HG03575 (cell line): ENCODE measurements around the gene TMEM163.
"Not testable (repeated sequence)": the region's sequence is repeated elsewhere in the genome, so short reads cannot be mapped to it uniquely, and the experiment has no call there.

Source experiments
- ATAC-seq: cut with Tn5 transposase; IDR thresholded peaks from one replicate; pipeline ENCODE4 v1.9.1; 2021; ENCODE audit not compliant: unreplicated experiment, insufficient number of reproducible peaks, low FRiP score; ENCODE audit errors: extremely low read depth

The TMEM163 gene

DNA sequence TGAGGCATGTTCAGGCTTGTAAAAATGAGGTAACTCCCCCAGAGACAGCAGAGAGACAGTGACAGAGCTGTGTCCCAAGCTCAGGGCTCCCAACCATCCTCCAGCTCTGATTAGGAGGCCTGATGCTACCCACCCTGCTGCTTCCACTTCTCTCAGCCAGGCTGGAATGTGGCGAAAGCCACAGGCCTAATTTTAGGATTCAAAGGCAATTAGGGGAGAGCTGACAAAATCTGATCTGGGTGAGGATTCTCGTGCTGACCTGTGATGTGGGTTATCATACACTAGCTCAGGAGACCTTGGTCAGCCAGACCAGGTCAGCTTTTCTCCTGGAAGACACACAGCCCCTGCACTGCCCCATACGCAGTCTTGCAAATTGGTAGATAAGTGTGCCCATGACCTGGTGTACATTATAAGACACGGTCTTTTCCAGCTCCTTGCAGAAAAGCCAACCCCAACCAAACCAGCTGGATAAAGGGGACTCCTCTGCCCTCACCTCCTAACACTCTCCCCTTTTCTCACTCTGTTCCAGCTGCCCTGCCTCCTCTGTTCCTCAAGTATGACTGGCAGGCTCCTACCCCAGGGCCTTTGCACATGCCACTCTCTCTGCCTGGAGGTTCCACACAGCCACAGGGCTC is 239.0 kb downstream of the TMEM163 start:
- no peak for ATAC-seq

DNA sequence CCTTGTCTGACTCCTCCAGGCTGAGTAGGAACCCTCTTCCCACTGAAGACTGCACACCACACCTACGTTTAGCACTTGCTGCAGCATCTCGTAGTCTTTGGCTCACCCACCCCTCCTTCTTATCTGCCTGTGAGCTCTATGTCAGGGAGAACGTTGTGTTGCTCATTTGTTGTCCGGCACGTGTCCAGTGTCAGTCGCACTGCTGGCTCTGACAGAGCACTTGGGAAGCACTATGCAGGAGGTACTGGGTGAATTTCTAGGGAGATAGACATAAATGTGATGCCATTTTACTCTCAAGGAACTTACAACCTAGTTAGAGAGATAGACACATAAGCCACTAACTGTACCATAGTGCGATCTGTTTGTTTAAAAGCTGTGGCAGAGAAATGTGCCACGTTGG is 241.8 kb downstream of the TMEM163 start:
- ATAC-seq, result not testable (repeated sequence)

DNA sequence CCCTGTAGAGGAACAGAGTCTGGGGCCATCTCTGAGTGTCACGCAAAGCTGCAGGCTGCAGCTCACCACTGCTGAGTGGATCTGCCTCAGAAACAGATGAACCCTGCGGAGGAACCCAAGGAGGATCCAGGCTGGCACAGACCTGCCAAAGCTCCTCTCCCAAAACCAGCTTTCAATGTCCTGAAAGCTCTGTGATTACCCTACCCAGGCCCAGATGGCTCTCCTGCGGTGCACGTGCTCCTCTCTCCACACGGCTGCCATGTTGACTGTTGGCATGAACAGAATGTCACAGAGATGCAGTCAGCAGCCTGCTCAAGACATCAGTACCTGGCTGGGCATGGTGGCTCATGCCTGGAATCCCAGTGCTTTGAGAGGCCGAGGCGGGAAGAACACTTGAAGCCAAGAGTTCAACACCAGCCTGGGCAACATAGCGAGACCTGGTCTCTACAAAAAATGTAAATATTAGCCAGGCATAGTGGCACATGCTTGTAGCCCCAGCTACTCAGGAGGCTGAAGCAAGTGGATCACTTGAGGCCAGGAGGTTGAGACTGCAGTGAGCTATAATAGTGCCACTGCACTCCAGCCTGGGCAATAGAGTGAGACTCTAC is 248.1 kb downstream of the TMEM163 start:
- no peak for ATAC-seq

DNA sequence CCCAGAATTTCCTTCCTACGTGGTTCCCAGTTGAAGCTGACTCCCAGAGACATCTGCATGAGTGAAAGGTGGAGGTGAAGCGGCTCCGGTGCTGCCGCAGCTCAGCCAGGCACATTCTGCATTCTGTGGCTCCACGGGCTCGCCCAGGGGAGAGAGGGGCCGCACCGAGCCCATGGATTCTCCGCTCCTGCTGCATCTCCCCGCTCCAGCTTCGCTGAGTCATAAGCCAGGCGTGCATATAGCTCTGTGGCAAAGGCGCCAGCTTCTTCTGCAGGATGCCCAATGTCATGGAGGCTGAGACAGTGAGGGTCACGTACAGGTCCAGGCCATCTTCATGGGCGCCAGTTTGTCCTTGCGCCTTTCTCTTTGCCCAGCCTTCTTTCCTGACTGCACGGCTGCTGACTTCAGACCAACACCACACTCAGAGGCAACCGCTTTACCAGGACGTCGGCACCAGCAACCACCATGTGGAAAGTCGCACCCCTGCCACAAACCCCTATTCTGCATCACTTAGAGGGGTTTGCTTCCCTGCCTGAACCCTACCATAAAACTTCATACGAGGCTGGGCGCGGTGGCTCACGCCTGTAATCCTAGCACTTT is 249.2 kb downstream of the TMEM163 start:
- no peak for ATAC-seq

DNA sequence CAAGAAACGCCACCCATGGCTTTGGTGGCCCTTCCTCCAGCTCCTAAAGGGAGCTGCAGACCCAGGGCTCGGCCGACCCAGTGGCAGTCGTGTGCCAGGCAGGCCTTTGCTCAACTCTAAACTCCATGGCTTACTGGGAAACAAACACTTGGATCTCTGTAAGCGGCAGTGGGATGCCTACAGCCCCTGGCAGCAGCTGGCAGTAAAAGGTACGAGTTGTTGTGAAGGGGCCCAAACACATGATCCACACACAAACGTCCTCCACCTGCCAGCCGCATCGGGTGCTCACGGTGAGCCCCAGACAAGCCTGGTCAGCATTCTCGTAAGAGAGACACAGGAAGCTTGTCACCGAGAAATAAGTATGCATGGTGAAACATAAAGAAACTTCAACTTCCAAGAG is 250.0 kb downstream of the TMEM163 start:
- ATAC-seq, result no peak

DNA sequence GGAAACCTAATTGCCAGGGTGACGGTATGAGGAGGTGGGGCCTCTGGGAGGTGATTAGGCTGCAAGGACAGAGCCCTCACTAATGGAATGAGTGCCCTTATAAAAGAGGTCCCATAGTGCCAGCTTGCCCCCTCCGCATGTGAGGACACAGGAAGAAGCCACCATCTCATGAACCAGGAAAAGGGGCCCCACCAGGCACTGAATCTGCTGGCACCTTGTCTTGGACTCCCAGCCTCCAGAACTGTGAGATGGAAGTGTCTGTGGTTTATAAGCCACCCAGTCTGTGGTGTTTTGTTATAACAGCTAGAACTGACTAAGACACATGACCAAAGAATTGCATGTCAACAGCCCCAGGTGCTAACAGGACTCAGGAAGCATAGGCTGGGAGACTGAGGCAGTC is 250.6 kb downstream of the TMEM163 start:
- ATAC-seq, result no peak

DNA sequence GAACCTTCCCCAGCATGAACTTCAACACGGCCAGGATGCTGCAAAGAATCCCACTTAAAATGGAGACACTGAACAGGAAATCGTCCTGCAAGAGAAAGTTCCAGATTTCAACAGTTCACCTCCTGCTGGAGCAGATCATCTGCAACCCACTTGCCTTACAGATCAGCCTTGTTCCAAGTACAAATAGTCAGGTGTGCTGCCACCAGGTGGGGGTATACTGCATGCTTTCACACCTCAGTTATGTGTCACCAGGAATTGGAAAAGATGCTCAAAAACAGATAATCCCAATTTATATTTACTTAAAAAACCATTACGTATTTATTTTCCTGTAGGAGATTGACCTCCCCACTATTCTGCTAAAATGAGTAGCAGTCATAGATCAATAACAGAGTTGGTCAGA is 252.7 kb downstream of the TMEM163 start:
- ATAC-seq, result no peak

DNA sequence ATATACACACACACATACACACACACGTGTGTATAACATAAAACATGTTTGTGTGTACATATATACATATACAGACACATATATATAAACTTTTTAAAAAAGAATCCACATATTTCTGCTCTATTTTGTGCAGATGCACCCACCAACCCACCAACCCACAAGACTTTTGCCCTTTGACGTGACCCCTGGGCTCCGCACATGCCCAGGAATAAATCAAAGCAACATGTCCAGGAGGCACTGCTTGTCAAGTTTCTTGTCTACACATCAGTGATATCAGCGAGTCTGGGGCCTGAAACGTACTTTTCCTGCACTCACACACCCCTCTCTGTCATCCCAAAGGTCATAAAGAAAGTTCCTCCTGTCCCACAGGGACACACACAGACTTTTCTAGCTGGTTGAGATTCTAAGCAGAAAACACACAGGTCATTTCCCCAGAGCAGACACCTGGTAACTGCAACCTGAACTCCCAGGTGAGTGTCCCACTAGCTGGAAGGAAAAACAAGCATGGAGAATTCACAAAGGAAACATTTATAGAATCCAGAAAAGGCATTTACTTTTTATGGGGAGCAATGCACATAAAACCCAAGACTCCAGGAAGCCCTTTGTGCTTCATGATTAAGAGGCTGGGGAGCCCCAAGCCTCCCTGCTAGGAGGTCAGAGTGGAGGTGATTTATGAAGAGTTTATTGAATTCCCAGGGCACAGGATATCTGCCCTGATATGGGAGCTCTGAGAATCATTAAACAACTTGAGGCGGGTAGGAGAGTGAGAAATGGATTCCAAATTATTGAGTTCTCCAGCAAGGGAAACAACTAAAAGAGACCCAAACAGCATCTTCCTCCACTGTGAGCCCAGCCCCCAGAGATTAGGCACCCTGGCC is 253.3 kb downstream of the TMEM163 start:
- ATAC-seq, result no peak

DNA sequence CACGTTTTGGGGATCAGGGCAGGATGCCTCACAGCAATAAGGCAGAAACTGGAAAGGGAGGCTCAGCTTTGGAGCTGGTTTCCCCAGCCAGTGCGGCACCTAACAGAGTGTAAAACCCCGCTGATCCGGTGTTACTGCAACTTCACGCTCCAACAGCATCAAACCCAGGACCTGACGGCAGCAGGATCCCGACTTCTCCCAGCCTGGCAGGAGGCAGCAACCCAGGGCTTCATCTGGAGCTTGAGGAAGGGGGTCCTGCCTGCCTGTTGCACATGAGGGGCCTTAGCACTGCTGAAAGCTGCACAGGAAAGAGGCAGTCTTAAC is 255.1 kb downstream of the TMEM163 start:
- ATAC-seq, result no peak

DNA sequence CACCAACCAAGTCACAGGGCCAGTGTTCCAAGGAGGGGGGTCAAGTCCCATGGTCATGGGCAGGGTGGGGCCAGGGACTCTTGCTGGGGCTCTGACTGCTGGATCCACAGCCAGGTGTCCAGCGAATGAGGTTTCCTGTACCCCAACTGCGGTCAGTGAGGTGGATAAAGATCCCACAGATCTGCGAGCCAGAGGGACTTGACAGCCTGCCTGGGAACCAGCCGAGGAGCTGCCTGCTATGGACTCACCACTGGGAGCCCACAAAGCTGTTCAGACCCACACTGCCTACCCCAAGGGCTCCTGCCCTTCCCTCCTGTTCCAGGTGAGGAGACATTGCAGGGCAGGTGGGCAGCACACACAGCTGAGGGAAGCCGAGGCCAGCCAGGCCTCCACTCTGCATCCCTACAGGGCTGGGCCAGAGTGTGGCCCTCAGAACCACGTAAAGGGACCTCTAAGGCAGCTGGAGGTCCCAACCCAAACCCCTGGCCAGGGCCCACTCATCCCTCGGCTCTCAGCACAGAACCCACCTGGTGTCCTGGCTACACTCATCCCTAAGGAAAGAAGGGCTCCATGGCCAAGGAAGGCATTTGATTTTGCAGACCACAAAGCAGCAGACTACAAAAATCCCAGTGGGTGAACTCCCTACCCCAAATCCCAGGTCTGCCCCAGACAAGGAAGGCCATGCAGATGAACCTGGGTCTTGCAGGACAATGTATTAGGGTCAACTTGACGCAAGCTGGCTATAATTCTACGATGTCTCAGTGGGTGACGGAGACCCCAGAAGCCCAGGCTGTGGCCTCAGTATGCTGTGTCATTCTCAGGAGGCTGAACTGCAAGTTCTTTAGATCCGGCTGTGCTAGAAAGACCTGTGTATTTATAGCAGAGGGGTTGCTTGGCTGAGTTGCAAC is 255.8 kb downstream of the TMEM163 start:
- ATAC-seq, result no peak

DNA sequence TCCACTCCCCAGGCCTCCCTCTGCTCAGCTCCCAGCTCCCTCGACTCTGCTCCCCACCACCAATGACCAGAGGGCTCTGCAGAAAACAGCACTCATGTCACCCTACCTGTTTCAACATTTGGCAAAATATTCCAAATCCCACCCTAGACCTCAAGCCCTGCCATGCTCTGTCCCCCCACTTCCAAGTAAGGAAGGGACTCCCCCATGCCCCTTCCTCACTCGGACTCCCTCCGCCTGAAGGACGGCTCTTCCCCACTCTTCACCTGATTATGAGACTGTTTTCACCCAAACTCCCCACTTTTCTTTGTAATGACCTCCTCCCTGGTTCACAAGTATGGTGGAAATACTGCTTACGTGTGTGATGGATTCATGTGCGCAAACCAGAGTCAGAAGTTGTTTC is 256.5 kb downstream of the TMEM163 start:
- no peak for ATAC-seq

DNA sequence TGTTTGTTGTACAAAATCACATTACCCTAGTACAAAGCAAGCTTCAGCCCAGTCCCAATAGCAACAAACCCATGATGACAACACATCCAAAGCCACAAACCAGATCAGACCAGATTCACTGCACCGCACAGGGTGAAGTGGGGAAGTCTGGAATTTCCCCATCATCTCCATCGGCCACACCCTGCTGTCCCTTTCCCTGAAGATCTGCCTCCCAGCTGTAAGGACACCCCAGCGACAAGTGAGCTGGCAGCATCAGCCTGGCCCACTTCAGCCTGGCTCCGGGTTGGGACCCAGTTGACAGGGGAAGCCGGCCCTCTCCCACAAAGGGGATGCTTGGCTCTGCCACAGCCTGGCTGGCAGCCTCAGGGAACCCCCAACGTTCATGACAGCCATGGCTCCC is 257.3 kb downstream of the TMEM163 start:
- no peak for ATAC-seq

DNA sequence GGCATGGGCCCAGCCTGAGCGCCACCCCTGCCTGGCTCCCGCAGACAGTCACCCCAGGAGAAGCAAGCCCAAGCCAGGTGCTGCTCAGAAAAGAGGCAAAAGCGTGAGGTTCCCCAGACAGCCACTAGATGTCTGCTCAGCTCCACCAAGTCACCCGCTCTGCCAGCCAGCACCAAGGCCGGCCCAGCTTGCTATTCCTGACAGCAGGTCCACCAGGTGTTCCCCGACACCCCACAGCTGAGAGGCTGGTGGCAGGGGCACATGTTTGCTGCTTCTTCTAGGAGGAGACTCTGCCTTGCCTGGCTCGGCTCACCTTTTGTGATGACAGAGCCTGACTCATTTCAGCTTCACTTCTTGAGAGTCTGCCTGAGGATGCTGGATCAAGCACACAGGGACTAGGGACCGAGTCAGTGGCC is 258.2 kb downstream of the TMEM163 start:
- ATAC-seq, result no peak

DNA sequence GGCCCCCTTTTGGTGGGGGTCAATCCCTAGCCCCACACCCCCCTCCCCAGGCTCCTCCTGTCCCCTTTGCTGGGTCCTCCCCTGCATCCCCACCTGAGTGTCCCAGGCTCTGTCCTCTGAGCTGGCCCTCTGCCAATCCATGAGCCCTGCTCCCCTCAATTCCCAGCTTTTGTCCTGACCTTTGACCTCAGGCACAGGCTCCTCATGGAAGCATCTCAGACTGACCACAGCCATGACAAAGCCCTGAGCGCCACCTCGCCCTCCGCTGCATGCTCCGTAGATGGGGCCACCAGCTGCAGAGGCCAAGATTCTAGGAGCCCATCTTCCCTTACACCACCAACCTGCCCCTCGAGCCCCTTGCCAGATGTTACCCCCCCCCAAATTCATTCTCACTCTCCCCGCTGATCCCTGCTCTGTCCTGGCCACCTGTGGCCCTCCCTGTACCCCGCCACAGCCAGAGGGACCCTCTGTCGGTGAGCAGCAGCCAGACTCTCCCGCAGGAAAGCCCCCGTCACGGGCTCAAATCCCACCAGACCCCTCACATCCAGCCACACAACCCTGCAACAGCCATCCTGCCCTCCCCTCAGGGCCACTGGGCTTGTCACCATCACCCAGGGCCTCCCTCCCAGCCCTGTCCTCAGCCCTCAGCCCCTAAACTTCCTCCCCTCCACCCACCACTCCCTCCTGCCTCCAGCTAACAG is 258.9 kb downstream of the TMEM163 start:
- no peak for ATAC-seq

DNA sequence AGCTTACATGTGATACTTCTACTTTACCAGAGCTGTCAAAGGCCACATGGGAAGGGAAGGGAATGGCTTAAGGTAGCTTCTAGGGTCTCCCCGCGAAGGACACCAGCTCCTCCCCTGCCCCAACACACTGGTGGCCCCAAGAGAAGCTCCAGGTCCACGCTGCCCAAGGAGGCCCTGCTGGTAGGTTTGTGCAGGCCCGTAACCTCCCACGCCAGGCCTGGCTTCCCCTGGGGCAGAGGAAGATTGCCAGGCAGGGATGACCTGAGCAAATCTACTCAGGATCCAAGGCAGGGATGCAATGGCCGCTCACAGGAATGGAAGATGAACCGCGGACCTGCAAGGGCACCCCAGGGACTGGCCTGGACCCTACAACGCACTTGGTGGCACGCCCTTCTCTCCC is 259.9 kb downstream of the TMEM163 start:
- no peak for ATAC-seq

DNA sequence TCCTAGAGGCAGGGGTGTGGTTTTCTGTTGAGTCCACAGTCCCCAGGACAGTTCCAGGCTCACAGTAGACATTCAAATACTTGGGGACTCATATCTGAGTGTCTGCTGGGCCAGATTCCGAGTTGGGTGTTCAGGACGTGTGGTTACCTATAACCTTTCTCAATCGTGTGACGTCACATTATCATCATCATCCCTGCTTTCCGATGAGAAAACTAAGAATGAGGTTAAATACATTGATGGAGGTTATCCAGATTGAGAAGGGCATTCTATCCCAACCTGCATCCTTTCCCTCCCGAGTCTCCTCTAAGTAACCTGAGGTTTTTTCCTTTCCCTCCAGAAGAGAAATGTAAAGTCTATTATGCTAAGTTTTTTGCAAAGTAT is 260.3 kb downstream of the TMEM163 start:
- no peak for ATAC-seq

DNA sequence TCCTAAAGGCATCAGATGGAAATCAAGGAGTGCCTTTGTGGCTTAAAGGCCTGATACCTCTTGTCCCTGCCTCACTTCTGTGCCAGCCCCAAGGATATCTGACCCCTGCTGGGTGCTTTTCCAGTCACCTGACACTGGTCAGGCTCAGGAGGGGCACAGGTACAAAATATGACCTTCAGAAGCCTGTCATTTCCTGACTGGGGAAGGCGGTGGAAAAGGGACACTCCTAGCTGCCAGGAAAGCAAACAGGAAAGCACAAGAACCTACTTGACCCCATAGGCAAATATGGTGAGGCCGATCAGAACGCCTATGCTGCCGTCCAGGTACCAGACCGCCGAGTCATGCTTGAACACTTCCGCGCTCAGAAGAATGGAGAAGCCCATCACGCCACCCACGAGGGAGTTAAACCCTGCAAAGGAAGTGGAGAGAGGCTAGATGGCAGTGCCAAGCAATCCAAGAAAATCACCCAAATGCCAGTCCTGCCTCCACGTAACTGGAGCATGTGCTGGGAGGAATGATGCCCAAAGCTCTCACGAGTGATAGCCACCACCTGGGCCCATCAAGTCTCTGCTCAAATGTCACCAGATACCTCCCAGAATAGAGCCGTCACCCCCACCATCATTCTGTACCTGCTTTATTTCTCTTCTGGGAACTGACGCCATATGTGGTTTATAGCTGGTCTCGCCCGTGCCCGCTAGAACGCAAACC is 260.9 kb downstream of the TMEM163 start:
- no peak for ATAC-seq

DNA sequence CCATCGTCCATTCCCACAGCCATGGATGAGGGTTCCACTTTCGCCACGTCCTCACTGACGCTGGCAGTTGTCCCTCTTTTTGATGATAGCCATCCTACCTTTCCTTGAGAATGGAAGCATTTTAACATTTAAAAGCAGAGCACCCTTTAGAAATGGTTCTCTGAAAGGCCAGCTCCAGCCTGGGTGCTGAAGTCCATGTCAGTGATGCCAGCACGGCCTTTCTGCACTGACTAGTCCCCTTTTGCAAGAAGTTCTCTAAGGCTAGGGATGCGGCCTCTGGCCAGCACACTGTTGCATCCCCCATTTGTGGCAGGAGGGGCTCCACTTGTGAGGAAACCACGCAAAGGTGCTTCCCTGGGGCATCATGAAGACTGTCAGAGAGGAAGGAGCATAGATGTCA is 261.4 kb downstream of the TMEM163 start:
- no peak for ATAC-seq
